Measurements from ENCODE around the gene GOLGA6L9. TPM values are rescaled to one million over a fixed set of nuclear protein-coding genes. Genes with fewer than 3 reads are reported as not detected.
"Not testable (repeated sequence)": the region's sequence is repeated elsewhere in the genome, so short reads cannot be mapped to it uniquely, and the experiment has no call there.

Gene GOLGA6L9
- polyA plus RNA-seq, 3 donors: 0.28 TPM; not detected in 2

- DNase-seq: not testable (repeated sequence)
- WGBS (ENCODE audit: insufficient coverage): no CpG with 5 or more reads among the region's 11 CpGs
These were observed 38.6 kb downstream of the GOLGA6L9 start for GRCh38 chr15:82468205-82468604.

GRCh38 chr15:82469381-82469780, 39.8 kb downstream of the GOLGA6L9 start:
- H3K27ac ChIP-seq (ENCODE audit: low read depth in 1 of 2, low read length in 2 of 2); H3K9ac ChIP-seq (ENCODE audit: insufficient read depth, low read length, poor library complexity, severe bottlenecking); H4K20me1 ChIP-seq (ENCODE audit: insufficient read depth, low read length); H3K4me1 ChIP-seq (ENCODE audit: control insufficient read depth in 1 of 2, insufficient read depth in 2 of 2, low read length in 2 of 2); H3K4me1 Mint-ChIP-seq; H2AFZ ChIP-seq (ENCODE audit: insufficient read depth, low read depth, low read length, poor library complexity, severe bottlenecking); H3K36me3 ChIP-seq (replicated peaks in 1 of 2; ENCODE audit: control insufficient read depth in 1 of 2, insufficient read depth in 2 of 2, low read length in 2 of 2); intact Hi-C loops (cut with micrococcal nuclease); H3K4me2 ChIP-seq (replicated peaks; ENCODE audit: extremely low read depth, low read length, poor library complexity, severe bottlenecking); H3K27me3 Mint-ChIP-seq (ENCODE audit: low read depth in 3 of 3); H3K4me3 Mint-ChIP-seq; H3K9me3 Mint-ChIP-seq; H3K79me2 ChIP-seq (ENCODE audit: insufficient read depth, low read length); DNase-seq; H3K4me3 ChIP-seq (replicated peaks in 1 of 3; ENCODE audit: low read depth in 2 of 3, low read length in 3 of 3); H3K36me3 Mint-ChIP-seq; H3K9me3 ChIP-seq (replicated peaks in 1 of 2; ENCODE audit: control insufficient read depth in 1 of 2, insufficient read depth in 1 of 2, low read length in 2 of 2); H3K27ac Mint-ChIP-seq; H3K27me3 ChIP-seq (ENCODE audit: control insufficient read depth in 2 of 2, insufficient read depth in 2 of 2, low read length in 2 of 2): not testable (repeated sequence)
- WGBS (ENCODE audit: insufficient coverage): no CpG with 5 or more reads among the region's 12 CpGs

More at GRCh38 chr15:82468205-82468604, 38.6 kb downstream of the GOLGA6L9 start:
- H3K4me1 Mint-ChIP-seq; H3K36me3 Mint-ChIP-seq; H3K27me3 ChIP-seq (ENCODE audit: control insufficient read depth in 2 of 2, insufficient read depth in 2 of 2, low read length in 2 of 2); H4K20me1 ChIP-seq (ENCODE audit: insufficient read depth, low read length); H3K27ac ChIP-seq (ENCODE audit: low read depth in 1 of 2, low read length in 2 of 2); H3K4me3 Mint-ChIP-seq; H3K36me3 ChIP-seq (replicated peaks in 1 of 2; ENCODE audit: control insufficient read depth in 1 of 2, insufficient read depth in 2 of 2, low read length in 2 of 2); H3K4me2 ChIP-seq (replicated peaks; ENCODE audit: extremely low read depth, low read length, poor library complexity, severe bottlenecking); H3K27me3 Mint-ChIP-seq (ENCODE audit: low read depth in 3 of 3); H3K4me1 ChIP-seq (ENCODE audit: control insufficient read depth in 1 of 2, insufficient read depth in 2 of 2, low read length in 2 of 2); H3K4me3 ChIP-seq (replicated peaks in 1 of 3; ENCODE audit: low read depth in 2 of 3, low read length in 3 of 3); H3K9me3 ChIP-seq (replicated peaks in 1 of 2; ENCODE audit: control insufficient read depth in 1 of 2, insufficient read depth in 1 of 2, low read length in 2 of 2); H3K9ac ChIP-seq (ENCODE audit: insufficient read depth, low read length, poor library complexity, severe bottlenecking); H3K79me2 ChIP-seq (ENCODE audit: insufficient read depth, low read length); H2AFZ ChIP-seq (ENCODE audit: insufficient read depth, low read depth, low read length, poor library complexity, severe bottlenecking); H3K27ac Mint-ChIP-seq; intact Hi-C loops (cut with micrococcal nuclease); H3K9me3 Mint-ChIP-seq: not testable (repeated sequence)

GRCh38 chr15:82472269-82472982, 42.8 kb downstream of the GOLGA6L9 start:
- DNase-seq; H3K36me3 ChIP-seq (replicated peaks in 1 of 2; ENCODE audit: control insufficient read depth in 1 of 2, insufficient read depth in 2 of 2, low read length in 2 of 2); H2AFZ ChIP-seq (ENCODE audit: insufficient read depth, low read depth, low read length, poor library complexity, severe bottlenecking); H3K79me2 ChIP-seq (ENCODE audit: insufficient read depth, low read length); H3K27ac Mint-ChIP-seq; H3K4me1 Mint-ChIP-seq; H3K9me3 Mint-ChIP-seq; H3K4me2 ChIP-seq (replicated peaks; ENCODE audit: extremely low read depth, low read length, poor library complexity, severe bottlenecking); H3K27me3 Mint-ChIP-seq (ENCODE audit: low read depth in 3 of 3); H3K27ac ChIP-seq (ENCODE audit: low read depth in 1 of 2, low read length in 2 of 2); intact Hi-C loops (cut with micrococcal nuclease); H3K9ac ChIP-seq (ENCODE audit: insufficient read depth, low read length, poor library complexity, severe bottlenecking); H4K20me1 ChIP-seq (ENCODE audit: insufficient read depth, low read length); H3K4me1 ChIP-seq (ENCODE audit: control insufficient read depth in 1 of 2, insufficient read depth in 2 of 2, low read length in 2 of 2); H3K9me3 ChIP-seq (replicated peaks in 1 of 2; ENCODE audit: control insufficient read depth in 1 of 2, insufficient read depth in 1 of 2, low read length in 2 of 2); H3K36me3 Mint-ChIP-seq; H3K27me3 ChIP-seq (ENCODE audit: control insufficient read depth in 2 of 2, insufficient read depth in 2 of 2, low read length in 2 of 2); H3K4me3 ChIP-seq (replicated peaks in 1 of 3; ENCODE audit: low read depth in 2 of 3, low read length in 3 of 3); H3K4me3 Mint-ChIP-seq: not testable (repeated sequence)
- WGBS (ENCODE audit: insufficient coverage): 94% methylated on average over 13 of the region's 32 CpGs

- H3K4me1 Mint-ChIP-seq; H3K9me3 Mint-ChIP-seq; H3K4me1 ChIP-seq (ENCODE audit: control insufficient read depth in 1 of 2, insufficient read depth in 2 of 2, low read length in 2 of 2); H3K27ac Mint-ChIP-seq; intact Hi-C loops (cut with micrococcal nuclease); DNase-seq; H3K36me3 ChIP-seq (replicated peaks in 1 of 2; ENCODE audit: control insufficient read depth in 1 of 2, insufficient read depth in 2 of 2, low read length in 2 of 2); H3K9ac ChIP-seq (ENCODE audit: insufficient read depth, low read length, poor library complexity, severe bottlenecking); H3K27me3 Mint-ChIP-seq (ENCODE audit: low read depth in 3 of 3); H2AFZ ChIP-seq (ENCODE audit: insufficient read depth, low read depth, low read length, poor library complexity, severe bottlenecking); H3K4me3 ChIP-seq (replicated peaks in 1 of 3; ENCODE audit: low read depth in 2 of 3, low read length in 3 of 3); H3K4me2 ChIP-seq (replicated peaks; ENCODE audit: extremely low read depth, low read length, poor library complexity, severe bottlenecking); H3K79me2 ChIP-seq (ENCODE audit: insufficient read depth, low read length); H3K4me3 Mint-ChIP-seq; H3K9me3 ChIP-seq (replicated peaks in 1 of 2; ENCODE audit: control insufficient read depth in 1 of 2, insufficient read depth in 1 of 2, low read length in 2 of 2); H4K20me1 ChIP-seq (ENCODE audit: insufficient read depth, low read length); H3K27ac ChIP-seq (ENCODE audit: low read depth in 1 of 2, low read length in 2 of 2); H3K36me3 Mint-ChIP-seq; H3K27me3 ChIP-seq (ENCODE audit: control insufficient read depth in 2 of 2, insufficient read depth in 2 of 2, low read length in 2 of 2): not testable (repeated sequence)
- WGBS (ENCODE audit: insufficient coverage): no CpG with 5 or more reads among the region's 22 CpGs
These were observed 45.1 kb downstream of the GOLGA6L9 start for GRCh38 chr15:82474596-82475325.

Data from CD14-positive monocyte (primary cell).